22Rv1 (cell line): ENCODE measurements around the gene RCE1.
A peak's percentile ranks its signal among the peaks of the same experiment; 100 is the strongest.
"Not testable (repeated sequence)": the region's sequence is repeated elsewhere in the genome, so short reads cannot be mapped to it uniquely, and the experiment has no call there.

Experiments
- H3K27ac ChIP-seq: fragments of 450-650 bp; 2 replicates; pipeline ENCODE4 v1.5.1; 2017
- ZFX ChIP-seq: fragments of 450-650 bp; IDR thresholded peaks from 2 replicates; pipeline ENCODE4 v1.6.1; 2017; ENCODE audit warnings: antibody characterized with exemption, borderline replicate concordance
- TF ChIP-seq, protein P1 (sequence below): fragments of 450-650 bp; IDR thresholded peaks from 2 replicates; pipeline ENCODE4 v1.5.1; 2017; ENCODE audit warnings: mild to moderate bottlenecking

The RCE1 gene

DNA sequence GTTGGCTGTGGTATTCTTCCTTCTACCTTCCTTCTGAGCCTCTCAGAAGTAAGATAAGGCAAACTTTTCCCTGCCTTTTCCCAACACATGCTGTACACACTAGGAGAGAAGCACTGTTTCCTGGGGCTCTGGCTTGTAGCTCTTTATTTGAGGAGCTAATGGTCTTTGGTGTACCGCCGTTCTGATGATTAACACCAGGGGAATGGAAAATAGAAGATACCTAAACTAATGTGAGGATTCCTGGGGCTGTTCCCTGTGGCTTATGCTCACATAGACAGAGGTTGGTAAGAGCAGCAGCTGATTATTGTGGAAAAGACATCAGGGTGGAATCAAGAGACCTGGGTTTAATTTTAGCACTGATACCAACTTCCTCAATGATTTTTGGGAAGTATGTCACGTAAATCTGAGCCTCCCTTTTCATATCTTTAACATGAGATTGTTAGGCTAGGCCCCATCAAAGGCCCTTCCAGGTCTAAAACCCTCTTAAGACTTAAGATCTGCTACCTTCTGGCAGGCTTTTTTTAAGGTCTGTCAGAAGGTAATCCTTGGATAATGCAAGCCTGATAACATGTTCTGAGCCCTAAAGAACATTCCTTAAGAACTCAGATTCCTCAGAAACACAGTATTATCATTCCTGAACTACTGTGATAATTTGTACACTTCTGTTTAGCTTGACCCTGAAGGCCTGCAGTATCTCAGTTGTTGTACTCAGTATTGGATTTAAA is 24.8 kb upstream of the RCE1 start:
- TF ChIP-seq, protein P1, sequence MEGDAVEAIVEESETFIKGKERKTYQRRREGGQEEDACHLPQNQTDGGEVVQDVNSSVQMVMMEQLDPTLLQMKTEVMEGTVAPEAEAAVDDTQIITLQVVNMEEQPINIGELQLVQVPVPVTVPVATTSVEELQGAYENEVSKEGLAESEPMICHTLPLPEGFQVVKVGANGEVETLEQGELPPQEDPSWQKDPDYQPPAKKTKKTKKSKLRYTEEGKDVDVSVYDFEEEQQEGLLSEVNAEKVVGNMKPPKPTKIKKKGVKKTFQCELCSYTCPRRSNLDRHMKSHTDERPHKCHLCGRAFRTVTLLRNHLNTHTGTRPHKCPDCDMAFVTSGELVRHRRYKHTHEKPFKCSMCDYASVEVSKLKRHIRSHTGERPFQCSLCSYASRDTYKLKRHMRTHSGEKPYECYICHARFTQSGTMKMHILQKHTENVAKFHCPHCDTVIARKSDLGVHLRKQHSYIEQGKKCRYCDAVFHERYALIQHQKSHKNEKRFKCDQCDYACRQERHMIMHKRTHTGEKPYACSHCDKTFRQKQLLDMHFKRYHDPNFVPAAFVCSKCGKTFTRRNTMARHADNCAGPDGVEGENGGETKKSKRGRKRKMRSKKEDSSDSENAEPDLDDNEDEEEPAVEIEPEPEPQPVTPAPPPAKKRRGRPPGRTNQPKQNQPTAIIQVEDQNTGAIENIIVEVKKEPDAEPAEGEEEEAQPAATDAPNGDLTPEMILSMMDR: no peak
- TF ChIP-seq ZFX: no peak
- no peak overlapping the region for H3K27ac ChIP-seq

DNA sequence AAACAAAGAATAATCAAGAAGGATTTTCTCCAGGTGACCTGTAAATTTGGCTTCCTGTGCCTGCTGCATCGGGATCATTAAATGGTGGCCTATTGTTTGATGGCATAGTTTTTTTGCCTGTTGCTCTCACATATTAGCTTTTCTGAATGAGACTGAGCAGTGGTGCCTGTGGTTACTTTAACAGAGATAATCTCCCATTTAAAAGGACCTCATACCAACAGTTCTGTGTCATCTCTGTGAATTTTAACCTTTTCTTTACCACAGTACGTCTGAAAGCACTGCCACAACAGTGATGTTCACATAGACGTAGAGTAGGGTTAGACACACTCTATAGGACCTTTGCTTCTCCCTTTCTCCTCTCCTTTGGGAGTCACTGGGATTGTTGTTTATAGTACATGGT is 22.9 kb upstream of the RCE1 start:
- H3K27ac ChIP-seq: no peak overlapping the region
- no peak for TF ChIP-seq ZFX
- TF ChIP-seq, protein P1: no peak

DNA sequence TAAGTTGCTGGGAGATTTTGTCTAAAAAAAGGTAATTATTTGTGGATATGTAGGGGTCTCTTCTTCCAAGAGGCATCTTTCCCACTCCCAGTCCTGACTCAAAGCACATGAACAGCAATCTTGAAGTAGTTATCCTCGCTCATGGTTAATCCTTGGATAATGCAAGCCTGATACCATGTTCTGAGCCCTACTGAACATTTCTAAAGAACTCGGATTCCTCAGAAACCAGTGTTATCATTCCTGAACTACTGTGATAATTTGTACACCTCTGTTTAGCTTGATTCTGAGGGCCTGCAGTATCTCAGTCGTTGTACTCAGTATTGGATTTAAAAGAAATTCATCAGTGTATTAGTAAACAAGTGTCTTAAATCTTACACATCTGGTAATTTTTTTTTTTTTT is 22.3 kb upstream of the RCE1 start:
- TF ChIP-seq, protein P1: no peak
- no peak for TF ChIP-seq ZFX
- no peak overlapping the region for H3K27ac ChIP-seq

DNA sequence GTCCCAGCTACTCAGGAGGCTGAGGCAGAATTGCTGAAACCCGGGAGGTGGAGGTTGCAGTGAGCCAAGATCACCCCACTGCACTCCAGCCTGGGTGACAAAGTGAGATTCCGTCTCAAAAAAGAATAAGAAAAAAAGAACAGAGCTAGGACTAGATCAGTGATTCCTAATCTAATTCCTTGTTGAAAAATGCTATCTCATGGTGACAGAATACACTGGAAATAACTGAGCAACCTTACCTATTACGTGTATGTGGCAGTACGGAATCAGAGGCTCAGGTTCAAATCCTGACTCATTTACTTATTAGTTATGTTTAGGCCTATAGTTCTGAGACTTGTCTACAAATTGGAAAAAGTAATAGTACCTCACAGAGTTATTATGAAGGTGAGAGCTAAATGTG is 19.5 kb upstream of the RCE1 start:
- TF ChIP-seq, protein P1: no peak
- H3K27ac ChIP-seq: no peak overlapping the region

DNA sequence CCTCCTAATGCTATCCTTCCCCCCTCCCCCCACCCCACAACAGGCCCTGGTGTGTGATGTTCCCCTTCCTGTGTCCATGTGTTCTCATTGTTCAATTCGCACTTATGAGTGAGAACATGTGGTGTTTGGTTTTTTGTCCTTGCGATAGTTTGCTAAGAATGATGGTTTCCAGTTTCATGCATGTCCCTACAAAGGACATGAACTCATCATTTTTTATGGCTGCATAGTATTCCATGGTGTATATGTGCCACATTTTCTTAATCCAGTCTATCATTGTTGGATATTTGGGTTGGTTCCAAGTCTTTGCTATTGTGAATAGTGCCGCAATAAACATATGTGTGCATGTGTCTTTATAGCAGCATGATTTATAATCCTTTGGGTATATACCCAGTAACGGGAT is 18.7 kb upstream of the RCE1 start:
- H3K27ac ChIP-seq: not testable (repeated sequence)

DNA sequence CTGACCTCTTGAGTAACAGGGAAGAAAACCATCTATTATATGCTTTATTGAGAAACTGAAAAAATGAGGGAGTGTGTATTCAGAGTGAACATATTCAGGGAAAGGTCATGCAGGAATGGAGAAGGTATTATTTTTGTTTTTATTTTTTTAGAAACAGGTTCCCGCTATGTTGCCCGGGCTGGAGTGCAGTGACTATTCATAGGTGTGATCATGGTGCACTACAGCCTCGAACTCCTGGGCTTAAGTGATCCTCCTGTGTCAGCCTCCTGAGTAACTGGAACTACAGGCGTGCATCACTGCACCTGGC is 8.7 kb upstream of the RCE1 start:
- no peak overlapping the region for H3K27ac ChIP-seq
- TF ChIP-seq, protein P1: peak; percentile 54
- no peak for TF ChIP-seq ZFX

DNA sequence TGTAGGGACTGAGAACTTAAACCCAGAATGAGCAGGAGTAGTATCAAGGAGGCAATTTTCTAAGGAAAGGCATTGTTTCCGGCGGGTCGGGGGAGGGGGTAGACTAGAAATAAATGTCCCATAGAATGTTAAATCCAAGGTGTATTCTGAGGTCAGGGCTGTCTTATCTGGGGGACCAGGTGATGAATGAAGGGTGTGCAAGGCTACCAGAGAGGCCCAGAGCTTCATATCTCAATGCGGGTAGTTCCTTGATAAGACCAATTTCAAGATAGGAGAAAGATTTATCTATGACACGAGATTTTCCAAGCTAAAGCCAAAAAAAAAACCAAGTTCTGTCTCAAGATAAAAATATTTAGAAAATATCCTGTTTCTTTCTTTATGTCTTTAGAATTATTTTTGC is 8.3 kb upstream of the RCE1 start:
- H3K27ac ChIP-seq: no peak overlapping the region
- no peak for TF ChIP-seq ZFX
- TF ChIP-seq, protein P1: no peak

DNA sequence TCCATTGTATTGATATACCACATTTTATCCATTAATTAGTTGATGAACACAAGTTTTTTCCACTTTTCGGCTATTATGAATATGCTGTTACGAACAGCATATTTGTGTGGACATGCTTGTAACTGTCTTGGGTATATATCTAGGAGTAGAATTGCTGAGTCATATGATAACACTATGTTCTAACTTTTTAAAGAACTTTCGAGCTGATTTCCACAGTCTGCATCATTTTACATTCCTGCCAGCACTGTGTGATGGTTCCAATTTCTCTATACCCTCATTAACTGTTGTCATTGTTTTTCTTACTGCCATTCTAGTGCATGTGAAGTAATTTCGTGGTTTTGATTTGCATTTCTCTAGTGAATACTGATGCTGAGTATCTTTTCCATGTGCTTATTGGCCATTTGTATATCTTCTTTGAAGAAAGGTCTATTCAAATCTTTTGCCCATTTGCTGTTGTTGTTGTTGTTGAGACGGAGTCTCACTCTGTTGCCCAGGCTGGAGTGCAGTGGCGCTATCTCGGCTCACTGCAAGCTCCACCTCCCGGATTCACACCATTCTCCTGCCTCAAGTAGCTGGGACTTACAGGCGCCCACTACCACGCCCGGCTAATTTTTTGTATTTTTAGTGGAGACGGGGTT is 7.4 kb upstream of the RCE1 start:
- TF ChIP-seq, protein P1: no peak
- no peak for TF ChIP-seq ZFX
- H3K27ac ChIP-seq: no peak overlapping the region
